Calu3 (cell line): Measurements from ENCODE around the gene DST. TPM values are rescaled to one million over a fixed set of nuclear protein-coding genes. Genes with fewer than 3 reads are reported as not detected.
A peak's percentile ranks its signal among the peaks of the same experiment; 100 is the strongest.

Experiments used
- BruUV-seq: library from RNA; stranded (reverse); fragments of 400-500 nt; replicated peaks from 2 replicates; lab custom pipeline; 2021; lab: Mats Ljungman, UMichigan
- CTCF ChIA-PET: fragments of 300-600 bp; sonication (Branson Sonifier 250); formaldehyde crosslinking; loops from one replicate; lab custom pipeline; 2022; ENCODE audit warnings: antibody characterized with exemption; lab: Charles Lee
- DNase-seq: peaks from one replicate; pipeline ENCODE4 v3.0.0; 2022
- H3K27ac Mint-ChIP-seq: one replicate; pipeline ENCODE4 v1.8.0; 2022; ENCODE audit warnings: mixed read lengths; ENCODE audit not compliant: unreplicated experiment
- H3K27me3 Mint-ChIP-seq: one replicate; pipeline ENCODE4 v1.8.0; 2022; ENCODE audit warnings: mixed read lengths; ENCODE audit not compliant: unreplicated experiment
- H3K36me3 Mint-ChIP-seq: one replicate; pipeline ENCODE4 v1.8.0; 2022; ENCODE audit warnings: mild to moderate bottlenecking, moderate library complexity, mixed read lengths; ENCODE audit not compliant: insufficient read depth, unreplicated experiment
- H3K4me1 Mint-ChIP-seq: one replicate; pipeline ENCODE4 v1.8.0; 2022; ENCODE audit warnings: mild to moderate bottlenecking, low read depth, mixed read lengths; ENCODE audit not compliant: unreplicated experiment
- H3K4me3 Mint-ChIP-seq: one replicate; pipeline ENCODE4 v1.8.0; 2022; ENCODE audit warnings: mild to moderate bottlenecking, low read depth, moderate library complexity, mixed read lengths; ENCODE audit not compliant: unreplicated experiment
- H3K9me3 Mint-ChIP-seq: one replicate; pipeline ENCODE4 v1.8.0; 2022; ENCODE audit warnings: low read depth, mixed read lengths; ENCODE audit not compliant: unreplicated experiment
- CTCF ChIP-seq: fragments of 200-600 bp; IDR thresholded peaks from one replicate; pipeline ENCODE4 v1.8.0; 2022; ENCODE audit warnings: antibody characterized with exemption; ENCODE audit not compliant: unreplicated experiment
- intact Hi-C: fragments of 100-400 bp; cut with micrococcal nuclease; formaldehyde crosslinking; loops from one replicate; pipeline ENCODE4 v1.10.0; 2022; ENCODE audit not compliant: unreplicated experiment
- total RNA-seq: library from RNA; stranded (reverse); gene quantifications from 2 replicates; pipeline ENCODE4 v1.2.3, GENCODE V29; 2022

The DST gene
- total RNA-seq, 1 experiment from 2014 or later, result 212 TPM

GRCh38 chr6:56582236-56582635 lies 60.5 kb downstream of the DST start:
- TF ChIP-seq CTCF, result no peak
- peaks cover 26% of the 10 kb centered on the region for H3K36me3 Mint-ChIP-seq
- no peak for DNase-seq
- peaks cover 11% of the 10 kb centered on the region for H3K4me1 Mint-ChIP-seq
- BruUV-seq, result no TSS peak
- CTCF ChIA-PET, result no interaction called here
- intact Hi-C loops, result no loop called here
- H3K9me3 Mint-ChIP-seq, result no peaks in the 10 kb centered on the region
- H3K27ac Mint-ChIP-seq, result no peak overlapping the region
- H3K27me3 Mint-ChIP-seq, result no peaks in the 10 kb centered on the region
- H3K4me3 Mint-ChIP-seq, result no peak overlapping the region

GRCh38 chr6:56581296-56581925 lies 61.3 kb downstream of the DST start:
- Mint-ChIP-seq H3K9me3 (no peaks in the 10 kb centered on the region), H3K4me3 (no peak overlapping the region), H3K4me1 (peaks cover 11% of the 10 kb centered on the region), H3K36me3 (peaks cover 20% of the 10 kb centered on the region), H3K27me3 (no peaks in the 10 kb centered on the region), H3K27ac (no peak overlapping the region)
- DNase-seq, result no peak
- CTCF ChIA-PET, result interaction anchor here (0.6 to 0.7 kb wide), 2 partner anchors 13 to 663 kb away, joined by 4 to 7 read pairs; no protein-coding TSS in a partner anchor
- intact Hi-C loops, result no loop called here
- TF ChIP-seq CTCF, result no peak
- no TSS peak for BruUV-seq

GRCh38 chr6:56580271-56580670 lies 62.4 kb downstream of the DST start:
- Mint-ChIP-seq H3K4me1 (peaks cover 11% of the 10 kb centered on the region), H3K9me3 (no peaks in the 10 kb centered on the region), H3K27ac (no peak overlapping the region), H3K27me3 (no peaks in the 10 kb centered on the region), H3K4me3 (no peak overlapping the region), H3K36me3 (peaks cover 15% of the 10 kb centered on the region)
- DNase-seq, result no peak
- intact Hi-C loops, result no loop called here
- no peak for TF ChIP-seq CTCF
- CTCF ChIA-PET, result no interaction called here
- no TSS peak for BruUV-seq

GRCh38 chr6:56579155-56579851 lies 63.4 kb downstream of the DST start:
- H3K9me3 Mint-ChIP-seq, result no peaks in the 10 kb centered on the region
- no peaks in the 10 kb centered on the region for H3K27me3 Mint-ChIP-seq
- TF ChIP-seq CTCF, result no peak
- no peak for DNase-seq
- H3K4me1 Mint-ChIP-seq, result peaks cover 11% of the 10 kb centered on the region
- intact Hi-C loops, result no loop called here
- H3K36me3 Mint-ChIP-seq, result peaks cover 14% of the 10 kb centered on the region
- no TSS peak for BruUV-seq
- H3K4me3 Mint-ChIP-seq, result no peak overlapping the region
- H3K27ac Mint-ChIP-seq, result peak overlapping the region; percentile 1
- CTCF ChIA-PET, result no interaction called here
